Skeletal muscle tissue (tissue), 4 donors: ENCODE results near the gene TSPAN5. TPM values are rescaled to one million over a fixed set of nuclear protein-coding genes. Genes with fewer than 3 reads are reported as not detected.

Experiments used
- H3K27ac ChIP-seq: one replicate; pipeline ENCODE4 v1.7.0; 2013; ENCODE audit warnings: mild to moderate bottlenecking, low read depth, low read length, inconsistent platforms
- H3K27me3 ChIP-seq, 3 donors: one replicate each; pipeline ENCODE4 v1.7.0; 2013; ENCODE audit warnings: low read length in 3 of 3; ENCODE audit not compliant: control insufficient read depth in 3 of 3, insufficient read depth in 3 of 3
- H3K36me3 ChIP-seq, 3 donors: one replicate each; pipeline ENCODE4 v1.7.0; 2013; ENCODE audit warnings: low read length in 3 of 3; ENCODE audit not compliant: control insufficient read depth in 3 of 3, insufficient read depth in 3 of 3
- H3K4me1 ChIP-seq, 3 donors: one replicate each; pipeline ENCODE4 v1.7.0; 2013; ENCODE audit warnings: low read length in 3 of 3, mild to moderate bottlenecking in 3 of 3; ENCODE audit not compliant: control insufficient read depth in 3 of 3, insufficient read depth in 3 of 3
- H3K4me3 ChIP-seq, 3 donors: one replicate each; pipeline ENCODE4 v1.7.0; 2013; ENCODE audit warnings: low read length in 3 of 3
- H3K9ac ChIP-seq, 3 donors: one replicate each; pipeline ENCODE4 v1.7.0; 2013; ENCODE audit warnings: low read length in 3 of 3, mild to moderate bottlenecking in 3 of 3, moderate library complexity in 2 of 3, low read depth in 1 of 3
- H3K9me3 ChIP-seq, 3 donors: one replicate each; pipeline ENCODE4 v1.7.0; 2013; ENCODE audit warnings: low read length in 3 of 3; ENCODE audit not compliant: control insufficient read depth in 3 of 3
- total RNA-seq: library from RNA; depleted of rRNA; stranded (reverse); fragments of >200 nt; gene quantifications from one replicate; pipeline ENCODE4 v1.2.3, GENCODE V29; 2014
- donor health status: Osteomylitis.

The TSPAN5 gene
- total RNA-seq, 1 donor from 2014 or later = 11.0 TPM

GRCh38 chr4:98516441-98517217 is 141.8 kb downstream of the TSPAN5 start:
- Histone ChIP-seq H3K4me3 (no peak overlapping the region), H3K36me3 (no peaks in the 10 kb centered on the region), H3K9ac (no peak overlapping the region), H3K27ac (no peak overlapping the region), H3K4me1 (no peaks in the 10 kb centered on the region), H3K9me3 (no peaks in the 10 kb centered on the region), H3K27me3 (no peaks in the 10 kb centered on the region)

- no peak overlapping the region for H3K9ac ChIP-seq
Observed at GRCh38 chr4:98516042-98516440, 142.4 kb downstream of the TSPAN5 start.

GRCh38 chr4:98515470-98515809 is 143.0 kb downstream of the TSPAN5 start:
- no peaks in the 10 kb centered on the region for H3K27me3 ChIP-seq
- H3K4me3 ChIP-seq = no peak overlapping the region
- H3K9ac ChIP-seq = no peak overlapping the region
- no peaks in the 10 kb centered on the region for H3K4me1 ChIP-seq
- H3K27ac ChIP-seq = no peak overlapping the region
- no peaks in the 10 kb centered on the region for H3K36me3 ChIP-seq
- no peaks in the 10 kb centered on the region for H3K9me3 ChIP-seq

More at GRCh38 chr4:98516042-98516440, 142.4 kb downstream of the TSPAN5 start:
- no peaks in the 10 kb centered on the region for H3K9me3 ChIP-seq
- no peaks in the 10 kb centered on the region for H3K36me3 ChIP-seq
- no peak overlapping the region for H3K27ac ChIP-seq
- no peaks in the 10 kb centered on the region for H3K27me3 ChIP-seq
- H3K4me3 ChIP-seq = no peak overlapping the region
- no peaks in the 10 kb centered on the region for H3K4me1 ChIP-seq

GRCh38 chr4:98514741-98515469 is 143.5 kb downstream of the TSPAN5 start:
- H3K4me1 ChIP-seq = no peaks in the 10 kb centered on the region
- no peaks in the 10 kb centered on the region for H3K9me3 ChIP-seq
- H3K4me3 ChIP-seq = no peak overlapping the region
- no peaks in the 10 kb centered on the region for H3K27me3 ChIP-seq
- H3K36me3 ChIP-seq = no peaks in the 10 kb centered on the region
- no peak overlapping the region for H3K27ac ChIP-seq
- no peak overlapping the region for H3K9ac ChIP-seq

- no peaks in the 10 kb centered on the region for H3K4me1 ChIP-seq
- no peaks in the 10 kb centered on the region for H3K27me3 ChIP-seq
- H3K9ac ChIP-seq = no peak overlapping the region
- H3K27ac ChIP-seq = no peak overlapping the region
- no peaks in the 10 kb centered on the region for H3K9me3 ChIP-seq
- no peaks in the 10 kb centered on the region for H3K36me3 ChIP-seq
- no peak overlapping the region for H3K4me3 ChIP-seq
Observed at GRCh38 chr4:98512918-98513317, 145.5 kb downstream of the TSPAN5 start.

GRCh38 chr4:98510757-98511517 is 147.5 kb downstream of the TSPAN5 start:
- H3K27me3 ChIP-seq = no peaks in the 10 kb centered on the region
- H3K9me3 ChIP-seq = no peaks in the 10 kb centered on the region
- no peak overlapping the region for H3K4me3 ChIP-seq
- H3K9ac ChIP-seq = no peak overlapping the region
- H3K4me1 ChIP-seq = no peaks in the 10 kb centered on the region
- H3K27ac ChIP-seq = no peak overlapping the region
- no peaks in the 10 kb centered on the region for H3K36me3 ChIP-seq

GRCh38 chr4:98510340-98510739 is 148.1 kb downstream of the TSPAN5 start:
- Histone ChIP-seq H3K4me3 (no peak overlapping the region), H3K4me1 (no peaks in the 10 kb centered on the region), H3K36me3 (no peaks in the 10 kb centered on the region), H3K27ac (no peak overlapping the region), H3K9ac (no peak overlapping the region), H3K27me3 (no peaks in the 10 kb centered on the region), H3K9me3 (no peaks in the 10 kb centered on the region)

- no peak overlapping the region for H3K27ac ChIP-seq
- no peaks in the 10 kb centered on the region for H3K36me3 ChIP-seq
- H3K9ac ChIP-seq = no peak overlapping the region
- H3K9me3 ChIP-seq = no peaks in the 10 kb centered on the region
- no peaks in the 10 kb centered on the region for H3K4me1 ChIP-seq
- H3K27me3 ChIP-seq = no peaks in the 10 kb centered on the region
- H3K4me3 ChIP-seq = no peak overlapping the region
Observed at GRCh38 chr4:98509721-98510120, 148.7 kb downstream of the TSPAN5 start.

- Histone ChIP-seq H3K36me3 (no peaks in the 10 kb centered on the region), H3K9ac (no peak overlapping the region), H3K4me3 (no peak overlapping the region), H3K27ac (no peak overlapping the region), H3K4me1 (no peaks in the 10 kb centered on the region), H3K9me3 (no peaks in the 10 kb centered on the region), H3K27me3 (no peaks in the 10 kb centered on the region)
Observed at GRCh38 chr4:98508829-98509598, 149.4 kb downstream of the TSPAN5 start.
